ENCODE measurements around the gene CLCNKA.
"Not testable (repeated sequence)": the region's sequence is repeated elsewhere in the genome, so short reads cannot be mapped to it uniquely, and the experiment has no call there.

CLCNKA gene

DNA sequence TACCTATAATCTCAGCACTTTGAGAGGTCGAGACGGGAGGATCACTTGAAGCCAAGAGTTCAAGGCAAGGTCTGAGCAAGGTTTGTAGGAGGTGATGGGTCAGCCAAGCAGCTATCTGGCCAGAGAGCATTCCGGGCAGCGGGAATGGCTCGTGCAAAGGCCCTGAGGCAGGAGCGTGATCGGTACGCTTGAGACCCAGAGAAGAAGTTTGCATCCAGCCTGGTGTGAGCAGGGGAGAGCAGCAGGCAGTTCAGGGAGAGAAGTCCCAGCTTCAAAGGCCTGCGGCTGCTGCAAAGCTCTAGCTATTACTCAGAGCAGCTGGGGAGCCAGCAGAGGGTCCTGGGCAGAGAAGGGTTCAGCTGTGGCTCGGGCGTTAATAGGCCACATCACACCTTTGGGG is 22.9 kb upstream of the CLCNKA start:
- no peak for DNase-seq

DNA sequence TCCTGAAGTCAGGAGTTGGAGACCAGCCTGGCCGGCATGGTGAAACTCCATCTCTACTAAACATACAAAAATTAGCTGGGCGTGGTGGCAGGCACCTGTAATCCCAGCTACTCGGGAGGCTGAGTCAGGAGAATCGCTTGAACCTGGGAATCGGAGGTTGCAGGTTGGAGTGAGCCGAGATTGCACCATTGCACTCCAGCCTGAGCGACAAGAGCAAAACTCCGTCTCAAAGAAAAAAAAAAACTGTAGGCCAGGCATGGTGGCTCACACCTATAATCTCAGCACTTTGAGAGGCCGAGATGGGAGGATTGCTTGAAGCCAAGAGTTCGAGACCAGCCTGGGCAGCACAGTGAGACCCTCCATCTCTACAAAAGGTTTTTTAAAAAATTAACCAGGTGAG is 20.6 kb upstream of the CLCNKA start:
- DNase-seq = not testable (repeated sequence)

DNA sequence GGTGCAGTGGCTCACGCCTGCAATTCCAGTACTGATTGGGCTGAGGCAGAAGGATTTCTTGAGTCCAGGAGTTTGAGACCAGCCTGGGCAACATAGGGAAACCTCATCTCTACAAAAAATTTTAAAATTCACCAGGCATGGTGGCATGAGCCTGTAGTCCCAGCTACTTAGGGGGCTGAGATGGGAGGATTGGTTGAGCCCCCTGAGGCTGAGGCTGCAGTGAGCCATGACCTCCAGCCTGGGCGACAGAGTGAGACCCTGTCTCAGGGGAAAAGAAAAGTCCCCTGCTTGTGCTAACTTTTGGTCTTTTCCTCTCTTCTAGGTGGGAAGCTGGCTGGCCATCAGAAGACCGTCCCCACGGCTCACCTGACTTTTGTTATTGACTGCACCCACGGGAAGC is 16.2 kb upstream of the CLCNKA start:
- no peak for DNase-seq

DNA sequence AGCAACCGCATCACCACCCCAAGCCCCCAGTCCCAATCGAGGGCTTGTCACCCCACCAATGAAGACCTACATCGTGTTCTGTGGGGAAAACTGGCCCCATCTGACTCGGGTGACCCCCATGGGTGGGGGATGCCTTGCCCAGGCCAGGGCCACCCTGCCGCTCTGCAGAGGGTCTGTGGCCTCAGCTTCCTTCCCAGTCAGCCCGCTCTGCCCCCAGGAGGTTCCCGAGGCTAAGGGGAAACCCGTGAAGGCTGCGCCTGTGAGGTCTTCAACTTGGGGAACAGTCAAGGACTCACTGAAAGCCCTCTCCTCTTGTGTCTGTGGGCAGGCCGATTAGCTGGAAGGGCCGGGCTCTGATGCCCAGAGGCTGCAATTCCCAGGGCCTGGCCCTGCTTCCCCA is 15.8 kb upstream of the CLCNKA start:
- DNase-seq = no peak

DNA sequence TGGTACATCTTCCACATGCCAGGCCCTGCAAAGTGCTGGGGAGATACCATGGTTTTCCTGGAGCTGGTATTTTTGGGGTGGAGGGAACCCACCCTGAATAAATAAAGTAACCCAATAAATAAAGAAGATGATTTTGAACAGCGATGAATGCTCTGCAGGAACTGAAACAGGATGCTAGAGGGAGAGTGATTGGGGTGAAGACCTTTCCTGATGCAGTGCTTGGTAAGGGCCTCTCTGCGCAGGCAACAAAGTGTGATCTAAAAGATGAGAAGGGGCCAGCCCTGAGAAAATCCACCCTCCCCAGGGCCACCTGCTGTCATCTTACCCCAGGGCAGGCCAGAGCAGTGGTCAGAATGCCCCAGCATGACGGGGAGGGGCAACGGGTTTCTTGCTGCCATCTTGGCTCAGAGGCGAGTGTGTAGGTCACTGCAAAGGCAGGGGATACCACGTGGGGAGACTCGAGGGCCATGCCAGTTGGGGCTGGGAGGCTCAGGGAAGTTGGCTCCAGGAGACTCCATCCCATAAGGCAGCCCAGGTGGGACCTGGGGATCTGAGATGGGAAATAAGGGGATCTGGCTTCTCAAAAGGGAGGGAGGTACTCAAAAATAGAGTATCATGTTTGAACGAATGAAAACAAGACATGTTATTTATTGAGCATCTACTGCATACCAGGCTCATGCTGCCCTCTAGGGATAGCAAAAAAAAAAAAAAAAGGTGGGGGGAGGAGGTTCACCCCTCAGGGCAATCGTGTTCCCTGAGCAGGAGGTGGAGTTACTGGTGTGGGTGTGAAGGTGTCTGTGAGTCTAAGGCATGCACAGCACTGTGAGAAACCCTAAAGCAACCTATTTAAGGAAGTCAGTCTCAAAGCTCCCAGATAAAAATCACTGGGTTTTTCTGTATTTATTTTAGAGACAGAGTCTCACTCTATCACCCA is 15.0 kb upstream of the CLCNKA start:
- DNase-seq = peak; percentile 26

DNA sequence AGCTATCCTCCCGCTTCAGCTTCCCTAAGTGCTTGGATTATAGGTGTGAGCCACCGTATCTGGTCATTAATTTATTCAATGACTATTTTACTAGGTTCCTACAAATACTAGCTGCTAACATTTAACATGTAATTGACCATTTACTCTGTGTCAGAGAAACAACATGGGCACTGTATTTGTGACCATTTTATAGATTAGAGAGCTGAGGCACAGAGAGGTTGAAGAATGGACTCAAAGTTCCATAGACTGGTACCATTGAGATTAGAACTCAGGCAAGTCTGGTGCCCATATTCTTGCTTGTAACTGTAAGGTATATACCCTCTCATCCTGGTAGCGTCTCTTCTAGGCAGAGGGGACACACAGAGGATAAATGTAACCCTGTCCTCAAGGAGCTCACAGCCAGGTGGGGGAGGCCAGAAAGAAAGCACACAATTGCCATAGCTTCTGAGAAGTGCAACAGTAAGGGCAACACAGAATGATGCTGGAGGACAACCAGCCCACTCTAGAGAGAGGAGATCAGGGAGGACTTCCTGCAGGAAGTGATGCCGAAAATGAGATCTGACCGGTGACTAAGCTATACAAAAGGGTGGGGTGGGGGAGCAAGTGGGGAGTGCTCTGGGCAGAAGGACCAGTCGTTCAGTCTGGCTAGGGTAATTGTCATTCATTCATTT is 14.0 kb upstream of the CLCNKA start:
- no peak for DNase-seq

DNA sequence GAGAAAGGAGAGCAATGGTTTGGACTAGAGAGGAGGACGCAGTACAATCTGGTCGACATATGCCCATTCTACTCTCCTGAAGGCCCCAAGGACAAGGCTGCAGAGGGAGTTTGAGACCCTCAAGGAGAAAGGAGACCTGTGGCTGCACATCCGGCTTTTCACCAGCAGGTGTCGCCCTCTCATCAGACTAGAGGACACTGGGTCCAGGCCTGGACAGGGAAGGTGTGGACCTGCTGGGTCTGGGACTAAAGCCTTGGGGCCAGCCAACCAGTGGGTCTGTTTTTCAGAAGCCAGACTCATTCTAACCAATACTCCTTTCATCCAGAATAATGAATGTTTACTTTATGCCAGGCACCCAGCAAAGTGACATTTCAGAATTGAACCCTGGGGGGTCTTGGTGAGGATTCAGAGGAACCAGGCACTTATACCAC is 12.8 kb upstream of the CLCNKA start:
- peak; percentile 62 for DNase-seq

DNA sequence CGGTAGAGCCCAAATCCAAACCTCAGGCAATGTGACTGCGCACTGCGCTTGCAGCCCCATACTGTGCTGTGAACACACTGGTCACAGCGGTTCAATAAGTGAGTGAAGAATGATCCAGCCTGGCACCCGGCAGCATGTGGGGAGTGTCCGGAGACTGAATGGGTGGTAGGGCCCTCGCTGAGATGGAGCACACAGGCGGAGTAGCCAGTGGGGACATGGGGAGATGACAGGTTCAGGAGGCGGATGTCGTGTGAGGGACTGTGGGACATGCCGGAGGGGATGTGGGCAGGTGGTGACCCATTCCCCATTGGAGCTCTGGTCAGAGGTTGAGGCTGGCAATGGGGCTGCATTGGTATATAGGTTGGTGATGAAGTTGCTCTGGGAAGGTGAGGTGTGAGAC is 12.2 kb upstream of the CLCNKA start:
- DNase-seq = no peak

DNA sequence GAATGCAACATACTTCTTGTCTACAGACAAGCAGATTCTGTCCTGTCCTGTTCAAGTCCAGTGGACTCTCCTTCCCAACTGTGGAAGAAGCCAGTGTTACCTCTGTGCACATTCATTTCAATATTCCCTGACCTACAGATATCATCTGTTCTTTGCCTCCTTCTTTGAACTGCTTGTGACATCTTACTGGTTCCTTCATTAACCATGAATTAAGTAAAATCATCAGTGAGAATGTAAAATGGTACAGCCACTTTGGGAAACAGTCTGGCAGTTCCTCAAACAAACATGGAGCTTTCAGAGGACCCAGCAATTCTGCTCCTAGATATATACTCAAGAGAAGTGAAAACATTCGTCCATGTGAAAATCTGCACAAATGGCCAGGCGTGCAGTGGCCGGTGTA is 11.0 kb upstream of the CLCNKA start:
- no peak for DNase-seq

DNA sequence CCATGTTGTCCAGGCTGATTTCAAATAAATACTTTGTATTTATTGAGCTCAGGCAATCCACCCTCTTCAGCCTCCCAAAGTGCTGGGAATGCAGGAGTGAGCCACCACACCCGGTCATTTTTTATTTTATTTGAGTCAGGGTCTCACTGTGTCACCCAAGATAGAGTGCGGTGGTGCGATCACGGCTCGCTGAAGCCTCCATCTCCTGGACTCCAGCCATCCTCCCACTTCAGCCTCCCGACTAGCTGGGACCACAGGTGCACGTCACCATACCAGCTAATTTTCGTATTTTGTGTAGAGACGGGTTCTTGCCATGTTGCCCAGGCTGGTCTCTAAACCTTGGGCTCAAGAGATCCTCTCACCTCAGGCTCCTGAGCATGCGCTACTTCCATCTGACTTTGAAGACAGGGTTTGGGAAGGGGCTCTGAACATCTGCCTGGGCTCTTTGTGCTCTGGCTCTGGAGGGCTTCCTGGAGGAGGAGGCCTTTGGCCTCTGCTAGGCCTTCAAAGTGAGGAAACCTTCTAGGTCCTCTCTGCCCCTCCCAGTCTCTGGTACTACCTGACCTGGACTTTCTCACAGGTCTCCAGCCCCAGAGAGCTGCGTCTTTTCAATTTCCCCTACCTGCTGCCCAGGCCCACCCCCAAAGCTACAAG is 9.8 kb upstream of the CLCNKA start:
- no peak for DNase-seq

DNA sequence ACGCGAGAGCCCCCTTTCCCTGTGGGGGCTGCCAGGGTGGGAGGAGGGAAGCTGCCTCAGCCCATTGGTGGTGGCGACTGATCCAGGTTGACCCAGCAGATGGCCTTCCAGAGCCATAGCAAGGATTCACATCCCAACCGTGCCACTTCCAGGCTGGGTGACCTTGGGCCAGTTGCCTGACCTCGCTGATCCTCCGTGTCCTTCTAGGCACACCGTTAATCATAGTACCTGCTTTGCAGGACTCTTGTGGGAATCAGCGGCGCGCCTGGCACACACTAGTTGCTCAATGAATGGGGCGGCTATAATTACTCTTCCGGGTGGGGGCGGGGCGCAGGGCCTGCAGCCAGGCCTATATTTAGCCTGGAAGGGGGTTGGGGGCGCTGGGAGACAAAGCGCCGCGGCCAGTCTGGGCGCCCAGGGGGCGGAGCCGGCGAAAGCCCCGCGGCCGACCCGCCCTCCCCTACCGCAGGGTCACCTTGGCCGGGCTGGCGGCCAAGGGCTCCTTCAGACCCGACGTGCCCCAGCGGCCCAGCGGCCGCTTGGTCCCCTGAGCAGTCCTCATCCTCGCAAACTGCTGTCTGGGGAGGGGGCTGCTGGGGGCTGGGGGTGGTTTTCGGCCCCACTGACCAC is 9.1 kb upstream of the CLCNKA start:
- DNase-seq = peak; percentile 55

DNA sequence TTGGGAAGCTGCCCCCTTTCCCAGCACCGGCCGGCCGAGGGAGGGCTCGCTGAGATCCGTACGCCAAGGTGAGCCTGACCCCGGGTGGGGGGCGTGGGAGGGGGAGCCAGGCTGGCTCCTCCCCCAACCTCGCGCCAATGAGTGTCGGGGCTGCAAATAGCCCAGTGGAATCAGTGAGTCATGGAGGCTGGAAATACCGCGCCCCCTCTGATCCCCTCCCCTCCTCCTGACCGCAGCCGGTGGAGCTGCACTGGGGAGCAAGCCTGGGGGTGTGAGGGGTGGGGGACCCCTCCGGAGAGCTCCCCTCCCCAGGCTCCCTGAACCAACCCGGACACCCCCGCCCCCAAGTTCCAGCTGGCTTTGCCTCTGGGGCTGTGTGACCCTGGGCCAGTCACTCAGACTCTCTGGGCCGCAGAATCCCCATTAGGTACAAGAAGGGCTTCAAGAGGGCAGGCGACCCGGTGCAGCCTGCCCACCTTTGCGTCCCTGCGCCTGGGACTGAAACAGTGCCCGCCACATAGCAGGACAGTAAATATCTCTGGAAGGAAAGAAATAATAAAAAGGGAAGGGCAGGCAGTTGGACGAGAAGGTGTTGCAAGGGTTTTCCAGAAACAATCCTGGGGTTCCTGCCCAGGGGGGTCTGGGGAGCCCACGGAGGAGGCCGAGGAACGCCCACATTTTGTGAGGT is 8.5 kb upstream of the CLCNKA start:
- peak; percentile 66 for DNase-seq

DNA sequence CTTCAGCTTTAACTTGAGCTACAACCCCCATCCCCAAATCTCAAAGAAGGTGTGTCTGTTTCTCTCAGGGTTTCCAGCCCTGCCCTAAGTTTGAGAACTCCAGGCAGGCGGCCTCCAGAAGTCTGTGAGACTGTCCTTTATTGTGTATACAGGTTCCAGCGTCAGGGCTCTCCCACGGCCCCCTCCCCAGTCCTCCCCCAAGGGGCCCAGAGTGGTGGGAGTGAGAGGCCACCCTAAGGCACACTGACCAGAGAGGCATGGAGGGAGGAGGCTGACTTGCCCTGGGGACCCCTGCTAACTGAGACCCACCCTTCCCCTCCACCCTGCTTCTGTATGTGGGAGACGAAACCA is 8.0 kb upstream of the CLCNKA start:
- DNase-seq = no peak

DNA sequence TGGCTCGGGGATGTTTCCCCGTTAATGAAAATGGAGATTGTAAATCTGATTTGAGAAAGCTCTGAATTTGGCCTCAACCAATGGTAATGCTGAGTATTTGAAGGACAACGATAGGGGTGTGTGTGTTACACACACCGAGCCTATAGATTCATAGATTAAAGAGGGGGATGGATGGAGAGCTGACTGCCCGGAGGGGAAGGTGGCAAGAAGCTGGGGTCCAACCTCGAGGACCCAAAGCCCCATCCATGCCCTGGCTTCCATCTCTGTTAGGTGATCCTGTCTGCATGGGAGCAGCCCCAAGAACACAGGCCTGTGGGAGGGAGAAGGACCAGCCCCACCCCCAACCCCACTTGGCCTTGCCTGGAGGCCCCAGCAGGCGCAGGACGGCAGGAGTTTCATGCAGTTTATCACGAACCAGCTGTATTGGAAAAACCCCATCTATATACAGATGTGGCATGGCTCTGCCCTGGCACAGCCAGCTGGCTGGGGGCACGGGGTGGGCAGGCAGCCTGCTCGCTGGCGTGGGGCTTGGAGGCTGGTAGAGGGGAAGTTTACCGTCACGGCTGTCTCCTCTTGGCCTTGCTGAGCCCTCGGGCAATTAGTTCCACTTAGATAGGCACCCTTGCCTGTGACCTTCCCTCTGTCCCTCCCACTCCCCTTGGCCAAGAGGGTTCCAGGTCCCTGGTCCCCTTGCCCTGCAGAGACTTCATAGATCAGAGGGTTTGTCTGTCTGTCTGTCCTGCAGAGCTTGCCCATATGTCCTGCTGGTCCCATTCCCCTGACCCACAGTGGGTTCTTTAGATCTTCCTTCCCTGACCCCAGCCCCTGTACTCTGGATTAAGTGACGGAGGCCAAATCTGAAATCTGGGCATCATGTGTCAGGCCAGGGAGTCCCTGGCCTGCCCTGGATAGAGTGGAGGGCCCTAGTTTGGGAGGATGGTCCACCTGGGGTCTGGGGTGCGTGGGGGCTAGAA is 7.0 kb upstream of the CLCNKA start:
- DNase-seq = no peak

DNA sequence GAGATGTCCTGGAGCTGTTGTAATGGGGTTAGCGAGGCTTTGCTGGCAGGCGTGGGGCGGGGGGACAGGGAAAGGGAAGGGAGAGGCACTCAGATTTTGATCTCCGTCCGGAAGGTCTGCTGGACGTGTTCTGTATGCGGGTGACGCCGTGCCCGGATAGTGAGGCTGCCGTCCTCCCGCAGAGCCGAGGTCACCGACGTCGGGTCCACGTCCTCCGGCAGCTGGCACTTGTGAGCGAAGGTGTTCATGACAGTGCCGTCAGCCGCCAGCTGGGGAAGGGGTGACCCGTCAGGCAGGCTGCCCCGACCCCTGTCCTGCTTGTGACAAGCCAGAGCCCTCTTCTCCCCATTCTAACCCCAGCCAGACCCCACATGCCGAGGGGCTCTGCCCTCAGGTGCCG is 6.3 kb upstream of the CLCNKA start:
- no peak for DNase-seq

DNA sequence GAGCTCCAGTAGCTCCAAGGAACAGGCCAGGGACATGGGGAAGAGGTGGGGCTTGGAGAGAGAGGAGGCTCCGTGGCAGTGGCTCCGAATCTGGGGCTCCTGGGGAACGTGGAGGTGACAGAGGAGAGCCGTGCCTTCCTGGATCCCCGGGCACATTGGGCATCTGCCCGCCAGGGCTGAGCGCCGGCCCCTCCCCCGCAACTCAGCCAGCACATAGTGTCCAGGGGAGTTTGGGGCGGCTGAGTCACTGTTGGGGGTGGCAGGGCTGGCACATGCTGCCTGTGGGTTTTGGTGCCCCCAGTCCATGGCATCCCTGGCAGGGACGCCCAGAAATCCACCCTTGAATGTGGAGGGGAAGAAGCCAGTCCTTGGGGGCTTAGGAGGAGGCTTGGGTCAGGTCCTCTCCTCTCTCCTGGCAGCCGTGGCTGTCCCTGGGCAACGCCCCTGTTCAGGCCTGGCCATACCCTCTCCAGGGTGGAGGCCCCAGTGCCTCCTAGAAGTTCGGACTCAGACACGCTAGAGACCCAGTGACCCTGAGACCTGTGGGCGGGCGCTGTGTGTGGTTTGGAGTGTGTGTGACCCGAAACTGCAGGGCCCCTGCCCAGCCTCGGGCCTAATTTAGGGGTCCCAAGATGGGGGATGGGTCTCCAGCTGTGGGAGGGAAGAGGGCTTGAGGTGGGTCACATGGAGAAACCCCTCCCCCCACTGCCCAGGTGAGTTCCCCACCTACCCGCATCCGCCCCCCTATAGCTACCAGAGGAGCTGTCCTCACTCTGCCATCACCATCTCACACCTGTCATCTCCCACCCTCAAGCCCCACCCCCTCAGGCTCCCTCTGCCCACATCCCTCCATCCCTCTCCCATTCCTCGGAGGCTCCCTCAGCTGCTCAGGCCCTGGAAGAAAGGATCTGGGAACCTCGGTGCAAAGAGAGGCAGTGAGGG is 5.6 kb upstream of the CLCNKA start:
- no peak for DNase-seq

DNA sequence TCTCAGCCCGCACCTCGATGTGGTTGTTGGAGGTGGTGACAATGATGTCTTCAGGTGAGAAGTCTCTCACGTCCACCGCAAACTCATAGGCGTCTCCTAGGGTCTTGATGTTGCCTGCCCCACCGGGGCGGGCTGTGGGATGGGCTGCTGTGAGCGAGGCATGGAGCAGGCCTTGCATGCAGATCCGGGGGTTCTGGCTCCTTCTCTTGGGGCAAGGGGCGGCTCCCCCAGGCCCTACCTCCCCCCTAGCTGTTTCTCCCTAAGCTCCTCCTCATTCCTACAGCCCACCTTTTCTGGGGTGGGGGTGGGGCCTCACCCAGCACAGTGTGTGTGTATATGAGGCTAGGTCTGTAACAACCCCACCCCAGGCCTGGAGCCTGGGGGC is 4.8 kb upstream of the CLCNKA start:
- no peak for DNase-seq

DNA sequence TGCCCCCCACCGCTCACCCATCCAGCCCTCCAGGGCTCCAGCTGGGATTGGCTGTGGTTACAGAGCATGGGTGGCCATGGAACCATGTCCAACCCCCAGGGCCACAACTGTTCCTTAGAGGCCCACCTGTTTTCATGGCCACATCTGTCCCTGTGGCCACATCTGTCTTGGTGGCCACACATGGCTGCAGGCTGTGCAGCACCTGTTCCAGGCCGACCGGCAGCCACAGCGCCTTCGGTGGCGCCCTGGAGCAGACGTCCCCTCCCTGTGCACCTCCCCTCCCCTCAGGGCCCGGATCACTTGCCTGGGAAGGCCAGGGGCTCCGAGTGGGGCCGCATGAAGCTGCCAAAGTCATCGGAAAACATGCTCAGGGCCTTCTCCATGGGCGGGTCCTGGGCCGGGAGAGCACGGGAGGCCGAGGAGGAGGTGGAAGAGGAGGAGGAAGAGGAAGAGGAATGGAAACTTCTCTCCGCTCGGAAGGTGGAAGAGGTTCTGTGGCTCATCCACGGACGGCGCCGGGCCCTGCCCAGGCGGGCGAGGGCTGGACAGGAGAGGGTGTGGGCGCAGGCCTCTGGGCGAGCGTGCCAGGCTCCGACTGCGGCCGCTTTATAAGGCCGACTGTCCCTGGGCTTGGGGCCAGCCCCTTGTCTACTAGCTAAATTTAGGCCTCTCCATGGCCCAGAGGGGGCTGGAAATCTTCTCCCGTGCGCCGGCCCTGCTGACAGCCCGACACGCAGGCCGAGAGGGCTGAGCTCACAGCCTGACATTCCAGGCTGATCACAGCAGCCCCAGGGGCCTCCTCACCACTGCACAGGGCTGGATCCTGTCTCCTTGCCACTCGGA is 4.2 kb upstream of the CLCNKA start, which contains the start of gene HSPB7:
HSPB7 (minus strand) TSS at position 583 of the 843 bp plus-strand sequence; CDS start at position 503, 80 bp downstream.
- DNase-seq = peak; percentile 57

DNA sequence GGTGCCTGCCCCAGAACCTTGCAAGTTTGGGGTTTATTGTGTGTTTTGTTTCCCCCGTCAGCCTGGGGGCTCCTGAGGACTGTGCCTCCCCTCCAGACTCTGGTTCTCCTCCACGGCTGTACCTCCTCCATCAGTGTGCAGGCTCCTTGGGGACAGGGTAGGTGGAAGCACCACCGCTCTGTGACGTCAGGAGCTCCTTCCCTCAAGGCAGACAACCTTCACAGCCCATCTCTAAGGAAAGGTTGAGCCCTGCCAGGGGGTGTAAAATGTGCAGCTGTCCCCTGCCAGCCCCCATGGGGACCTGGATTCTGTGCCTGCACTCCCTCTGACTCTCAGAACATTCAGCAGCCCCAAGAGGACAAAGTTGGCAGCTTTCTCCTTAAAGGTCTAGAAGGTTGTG is 3.5 kb upstream of the CLCNKA start:
- DNase-seq = no peak
